NCI-H2029 treated with DMSO at 0.1 percent for 48 hours (cell line): ENCODE measurements around the gene SDS.

Experiments used
- DNase-seq: peaks from one replicate; lab custom pipeline; 2025; lab: John Stamatoyannopoulos, UW

SDS gene

GRCh38 chr12:113398346-113399290, 5.1 kb downstream of the SDS start:
- no peak for DNase-seq

- no peak for DNase-seq
Measured at GRCh38 chr12:113397497-113398197, 6.0 kb downstream of the SDS start.

- no peak for DNase-seq
Measured at GRCh38 chr12:113396828-113397496, 6.7 kb downstream of the SDS start.

GRCh38 chr12:113396200-113396599, 7.5 kb downstream of the SDS start:
- no peak for DNase-seq

- no peak for DNase-seq
Measured at GRCh38 chr12:113395119-113395518, 8.6 kb downstream of the SDS start.

- no peak for DNase-seq
Measured at GRCh38 chr12:113393749-113394148, 9.9 kb downstream of the SDS start.

GRCh38 chr12:113392988-113393579, 10.6 kb downstream of the SDS start:
- no peak for DNase-seq

- DNase-seq = no peak
Measured at GRCh38 chr12:113392520-113392919, 11.2 kb downstream of the SDS start.

- DNase-seq = no peak
Measured at GRCh38 chr12:113391650-113392337, 11.9 kb downstream of the SDS start.

GRCh38 chr12:113391145-113391544, 12.5 kb downstream of the SDS start:
- DNase-seq = no peak

GRCh38 chr12:113390064-113391043, 13.3 kb downstream of the SDS start:
- no peak for DNase-seq

- DNase-seq = no peak
Measured at GRCh38 chr12:113388351-113388750, 15.3 kb downstream of the SDS start.

- DNase-seq = no peak
Measured at GRCh38 chr12:113387631-113388030, 16.1 kb downstream of the SDS start.

- DNase-seq = no peak
Measured at GRCh38 chr12:113386866-113387566, 16.7 kb downstream of the SDS start.

- DNase-seq = no peak
Measured at GRCh38 chr12:113385282-113385882, 18.3 kb downstream of the SDS start.

- DNase-seq = no peak
Measured at GRCh38 chr12:113384778-113385177, 18.9 kb downstream of the SDS start.

- DNase-seq = no peak
Measured at GRCh38 chr12:113382206-113382605, 21.5 kb downstream of the SDS start.

GRCh38 chr12:113381220-113381619, 22.5 kb downstream of the SDS start:
- DNase-seq = no peak

- DNase-seq = no peak
Measured at GRCh38 chr12:113378291-113378690, 25.4 kb downstream of the SDS start.
